HCT116 (cell line): ENCODE results near the gene FMO4.

Source experiments
- CEBPB ChIP-seq: IDR thresholded peaks from 2 replicates; pipeline ENCODE4 v1.6.1; 2012; ENCODE audit warnings: low read depth
- EZH2 ChIP-seq: fragments of 200-600 bp; sonication (generic); IDR thresholded peaks from 2 replicates; pipeline ENCODE4 v1.6.1; 2017; ENCODE audit warnings: antibody characterized with exemption, mixed run types
- FOSL1 ChIP-seq: IDR thresholded peaks from 2 replicates; pipeline ENCODE4 v1.6.1; 2012; ENCODE audit warnings: low read depth
- JUND ChIP-seq: IDR thresholded peaks from 2 replicates; pipeline ENCODE4 v1.6.1; 2012
- POLR2A ChIP-seq: IDR thresholded peaks from 2 replicates; pipeline ENCODE4 v1.7.0; 2011; ENCODE audit warnings: borderline replicate concordance; ENCODE audit not compliant: insufficient read depth, insufficient read length; ENCODE audit errors: extremely low read depth
- POLR2AphosphoS5 ChIP-seq: IDR thresholded peaks from 2 replicates; pipeline ENCODE4 v1.6.1; 2011; ENCODE audit warnings: mild to moderate bottlenecking, low read depth, low read length, moderate library complexity
- YY1 ChIP-seq: IDR thresholded peaks from 2 replicates; pipeline ENCODE4 v1.6.1; 2011; ENCODE audit warnings: low read length, low read depth, moderate library complexity, mild to moderate bottlenecking; ENCODE audit not compliant: insufficient replicate concordance; ENCODE audit errors: extremely low read depth
- ZNF274 ChIP-seq: fragments of 200-500 bp; sonication (Bioruptor generic); IDR thresholded peaks from 2 replicates; pipeline ENCODE4 v1.6.1; 2014; ENCODE audit warnings: mild to moderate bottlenecking, low read depth, low read length, inconsistent platforms
- TF ChIP-seq, protein P1 (sequence below): IDR thresholded peaks from 2 replicates; pipeline ENCODE4 v1.6.1; 2012; ENCODE audit warnings: low read depth
- TF ChIP-seq, protein P2 (sequence below), 3 experiments: fragments of 200-600 bp in 1 of 3; sonication (generic) in 1 of 3; IDR thresholded peaks in 2 of 3; conservative IDR thresholded peaks in 1 of 3; 2 replicates each; pipeline ENCODE4 v1.5.1; 2012 to 2017; ENCODE audit warnings: low read depth in 2 of 3, low read length in 2 of 3, antibody characterized with exemption in 1 of 3, borderline replicate concordance in 1 of 3, control low read depth in 1 of 3, mild to moderate bottlenecking in 1 of 3, mixed read lengths in 1 of 3, mixed run types in 1 of 3, moderate library complexity in 1 of 3; ENCODE audit not compliant: insufficient read depth in 1 of 3
- TF ChIP-seq, protein P3 (sequence below): IDR thresholded peaks from 2 replicates; pipeline ENCODE4 v1.6.1; 2011; ENCODE audit warnings: mild to moderate bottlenecking, low read length, moderate library complexity; ENCODE audit not compliant: insufficient replicate concordance; ENCODE audit errors: extremely low read depth

DNA sequence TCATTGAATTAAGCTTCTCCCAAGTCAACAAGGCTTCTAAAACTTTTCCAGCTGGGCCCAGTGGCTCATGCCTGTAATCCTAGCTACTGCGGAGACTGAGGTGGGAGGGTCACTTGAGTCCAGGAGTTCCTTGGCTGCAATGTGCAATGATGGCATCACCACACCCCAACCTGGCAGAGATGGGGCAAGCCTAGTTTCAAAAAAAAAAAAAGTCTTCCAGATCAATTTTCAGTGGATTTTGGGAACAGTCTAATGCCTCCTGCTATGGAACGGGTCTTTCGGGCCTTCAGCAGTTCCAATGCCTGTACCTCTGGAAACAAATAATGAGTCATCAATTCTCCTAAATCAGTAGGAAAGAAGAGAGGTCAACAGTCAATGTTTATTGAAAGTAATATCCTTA is 38.0 kb downstream of the FMO4 start:
- TF ChIP-seq JUND (no peak), POLR2AphosphoS5 (no peak), ZNF274 (no peak), FOSL1 (no peak), YY1 (no peak), EZH2 (no peak), POLR2A (no peak), CEBPB (no peak)
- TF ChIP-seq, protein P1, sequence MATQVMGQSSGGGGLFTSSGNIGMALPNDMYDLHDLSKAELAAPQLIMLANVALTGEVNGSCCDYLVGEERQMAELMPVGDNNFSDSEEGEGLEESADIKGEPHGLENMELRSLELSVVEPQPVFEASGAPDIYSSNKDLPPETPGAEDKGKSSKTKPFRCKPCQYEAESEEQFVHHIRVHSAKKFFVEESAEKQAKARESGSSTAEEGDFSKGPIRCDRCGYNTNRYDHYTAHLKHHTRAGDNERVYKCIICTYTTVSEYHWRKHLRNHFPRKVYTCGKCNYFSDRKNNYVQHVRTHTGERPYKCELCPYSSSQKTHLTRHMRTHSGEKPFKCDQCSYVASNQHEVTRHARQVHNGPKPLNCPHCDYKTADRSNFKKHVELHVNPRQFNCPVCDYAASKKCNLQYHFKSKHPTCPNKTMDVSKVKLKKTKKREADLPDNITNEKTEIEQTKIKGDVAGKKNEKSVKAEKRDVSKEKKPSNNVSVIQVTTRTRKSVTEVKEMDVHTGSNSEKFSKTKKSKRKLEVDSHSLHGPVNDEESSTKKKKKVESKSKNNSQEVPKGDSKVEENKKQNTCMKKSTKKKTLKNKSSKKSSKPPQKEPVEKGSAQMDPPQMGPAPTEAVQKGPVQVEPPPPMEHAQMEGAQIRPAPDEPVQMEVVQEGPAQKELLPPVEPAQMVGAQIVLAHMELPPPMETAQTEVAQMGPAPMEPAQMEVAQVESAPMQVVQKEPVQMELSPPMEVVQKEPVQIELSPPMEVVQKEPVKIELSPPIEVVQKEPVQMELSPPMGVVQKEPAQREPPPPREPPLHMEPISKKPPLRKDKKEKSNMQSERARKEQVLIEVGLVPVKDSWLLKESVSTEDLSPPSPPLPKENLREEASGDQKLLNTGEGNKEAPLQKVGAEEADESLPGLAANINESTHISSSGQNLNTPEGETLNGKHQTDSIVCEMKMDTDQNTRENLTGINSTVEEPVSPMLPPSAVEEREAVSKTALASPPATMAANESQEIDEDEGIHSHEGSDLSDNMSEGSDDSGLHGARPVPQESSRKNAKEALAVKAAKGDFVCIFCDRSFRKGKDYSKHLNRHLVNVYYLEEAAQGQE = no peak
- TF ChIP-seq, protein P2, sequence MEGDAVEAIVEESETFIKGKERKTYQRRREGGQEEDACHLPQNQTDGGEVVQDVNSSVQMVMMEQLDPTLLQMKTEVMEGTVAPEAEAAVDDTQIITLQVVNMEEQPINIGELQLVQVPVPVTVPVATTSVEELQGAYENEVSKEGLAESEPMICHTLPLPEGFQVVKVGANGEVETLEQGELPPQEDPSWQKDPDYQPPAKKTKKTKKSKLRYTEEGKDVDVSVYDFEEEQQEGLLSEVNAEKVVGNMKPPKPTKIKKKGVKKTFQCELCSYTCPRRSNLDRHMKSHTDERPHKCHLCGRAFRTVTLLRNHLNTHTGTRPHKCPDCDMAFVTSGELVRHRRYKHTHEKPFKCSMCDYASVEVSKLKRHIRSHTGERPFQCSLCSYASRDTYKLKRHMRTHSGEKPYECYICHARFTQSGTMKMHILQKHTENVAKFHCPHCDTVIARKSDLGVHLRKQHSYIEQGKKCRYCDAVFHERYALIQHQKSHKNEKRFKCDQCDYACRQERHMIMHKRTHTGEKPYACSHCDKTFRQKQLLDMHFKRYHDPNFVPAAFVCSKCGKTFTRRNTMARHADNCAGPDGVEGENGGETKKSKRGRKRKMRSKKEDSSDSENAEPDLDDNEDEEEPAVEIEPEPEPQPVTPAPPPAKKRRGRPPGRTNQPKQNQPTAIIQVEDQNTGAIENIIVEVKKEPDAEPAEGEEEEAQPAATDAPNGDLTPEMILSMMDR (IDR thresholded peaks at IDR 0.05 in 2 of 3, conservative IDR thresholded peaks at IDR 0.05 in 1 of 3; ENCODE audit: borderline replicate concordance in 1 of 3, insufficient read depth in 1 of 3, low read depth in 2 of 3, low read length in 2 of 3) = no peak
- TF ChIP-seq, protein P3, sequence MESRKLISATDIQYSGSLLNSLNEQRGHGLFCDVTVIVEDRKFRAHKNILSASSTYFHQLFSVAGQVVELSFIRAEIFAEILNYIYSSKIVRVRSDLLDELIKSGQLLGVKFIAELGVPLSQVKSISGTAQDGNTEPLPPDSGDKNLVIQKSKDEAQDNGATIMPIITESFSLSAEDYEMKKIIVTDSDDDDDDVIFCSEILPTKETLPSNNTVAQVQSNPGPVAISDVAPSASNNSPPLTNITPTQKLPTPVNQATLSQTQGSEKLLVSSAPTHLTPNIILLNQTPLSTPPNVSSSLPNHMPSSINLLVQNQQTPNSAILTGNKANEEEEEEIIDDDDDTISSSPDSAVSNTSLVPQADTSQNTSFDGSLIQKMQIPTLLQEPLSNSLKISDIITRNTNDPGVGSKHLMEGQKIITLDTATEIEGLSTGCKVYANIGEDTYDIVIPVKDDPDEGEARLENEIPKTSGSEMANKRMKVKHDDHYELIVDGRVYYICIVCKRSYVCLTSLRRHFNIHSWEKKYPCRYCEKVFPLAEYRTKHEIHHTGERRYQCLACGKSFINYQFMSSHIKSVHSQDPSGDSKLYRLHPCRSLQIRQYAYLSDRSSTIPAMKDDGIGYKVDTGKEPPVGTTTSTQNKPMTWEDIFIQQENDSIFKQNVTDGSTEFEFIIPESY = no peak
